ENCODE data around the gene ZNF532.
"Not testable (repeated sequence)": the region's sequence is repeated elsewhere in the genome, so short reads cannot be mapped to it uniquely, and the experiment has no call there.

- TF ChIP-seq CTCF (IDR thresholded peaks at IDR 0.05); POLR2AphosphoS5 (IDR thresholded peaks at IDR 0.05; ENCODE audit: insufficient read depth in 1 of 2, low read depth in 1 of 2); POLR2A (IDR thresholded peaks at IDR 0.05): not testable (repeated sequence)
Measured at GRCh38 chr18:58919934-58920333, 55.3 kb downstream of the ZNF532 start.
